OCI-M1 (cell line): Measurements from ENCODE around the gene RGR.
A peak's percentile ranks its signal among the peaks of the same experiment; 100 is the strongest.
"Not testable (repeated sequence)": the region's sequence is repeated elsewhere in the genome, so short reads cannot be mapped to it uniquely, and the experiment has no call there.

Experiments
- DNase-seq: peaks from one replicate; lab custom pipeline; 2025; lab: John Stamatoyannopoulos, UW

The RGR gene

GRCh38 chr10:84258034-84258695 lies 13.3 kb downstream of the RGR start:
- DNase-seq, result no peak

GRCh38 chr10:84261236-84261915 lies 16.5 kb downstream of the RGR start:
- DNase-seq, result no peak

GRCh38 chr10:84262190-84262956 lies 17.5 kb downstream of the RGR start:
- no peak for DNase-seq

GRCh38 chr10:84263716-84264115 lies 18.9 kb downstream of the RGR start:
- no peak for DNase-seq

GRCh38 chr10:84264611-84265141 lies 19.8 kb downstream of the RGR start:
- DNase-seq, result peak; percentile 74

GRCh38 chr10:84265418-84265817 lies 20.6 kb downstream of the RGR start:
- DNase-seq, result no peak

- peak; percentile 75 for DNase-seq
Observed at GRCh38 chr10:84267503-84268126, 22.8 kb downstream of the RGR start.

- DNase-seq, result no peak
Observed at GRCh38 chr10:84269162-84269561, 24.3 kb downstream of the RGR start.

- no peak for DNase-seq
Observed at GRCh38 chr10:84269773-84270172, 24.9 kb downstream of the RGR start.

GRCh38 chr10:84270708-84271107 lies 25.9 kb downstream of the RGR start:
- DNase-seq, result no peak

- DNase-seq, result not testable (repeated sequence)
Observed at GRCh38 chr10:84279876-84280475, 35.1 kb downstream of the RGR start.

GRCh38 chr10:84286695-84287094 lies 41.8 kb downstream of the RGR start:
- DNase-seq, result no peak

- no peak for DNase-seq
Observed at GRCh38 chr10:84288151-84288550, 43.3 kb downstream of the RGR start.

- DNase-seq, result no peak
Observed at GRCh38 chr10:84289521-84290200, 44.8 kb downstream of the RGR start.

GRCh38 chr10:84290235-84290634 lies 45.4 kb downstream of the RGR start:
- no peak for DNase-seq

GRCh38 chr10:84291384-84291783 lies 46.5 kb downstream of the RGR start:
- DNase-seq, result peak; percentile 70

GRCh38 chr10:84292502-84292901 lies 47.6 kb downstream of the RGR start:
- DNase-seq, result no peak

GRCh38 chr10:84293171-84293570 lies 48.3 kb downstream of the RGR start:
- no peak for DNase-seq

- DNase-seq, result peak; percentile 97
Observed at GRCh38 chr10:84293574-84294016, 48.7 kb downstream of the RGR start.

- no peak for DNase-seq
Observed at GRCh38 chr10:84294766-84295447, 50.1 kb downstream of the RGR start.
